ENCODE measurements around the gene LINGO3. TPM values are rescaled to one million over a fixed set of nuclear protein-coding genes. Genes with fewer than 3 reads are reported as not detected.
"Not testable (repeated sequence)": the region's sequence is repeated elsewhere in the genome, so short reads cannot be mapped to it uniquely, and the experiment has no call there.

The LINGO3 gene
- total RNA-seq, 1 donor: not detected

- TF ChIP-seq CTCF (IDR thresholded peaks at IDR 0.05; ENCODE audit: insufficient read depth, low read length): no peak
- DNase-seq (ENCODE audit: low read depth): no peak
- no peak overlapping the region for H3K4me3 ChIP-seq (ENCODE audit: low read depth, low read length)
Observed at GRCh38 chr19:2352121-2352520, 44.2 kb upstream of the LINGO3 start.

- TF ChIP-seq CTCF (IDR thresholded peaks at IDR 0.05; ENCODE audit: insufficient read depth, low read length): no peak
- DNase-seq (ENCODE audit: low read depth): no peak
Observed at GRCh38 chr19:2351591-2351990, 43.6 kb upstream of the LINGO3 start.

GRCh38 chr19:2350656-2351055 is 42.7 kb upstream of the LINGO3 start:
- DNase-seq (ENCODE audit: low read depth): no peak
- no peak overlapping the region for H3K4me3 ChIP-seq (ENCODE audit: low read depth, low read length)
- no peak for TF ChIP-seq CTCF (IDR thresholded peaks at IDR 0.05; ENCODE audit: insufficient read depth, low read length)

More at GRCh38 chr19:2351591-2351990, 43.6 kb upstream of the LINGO3 start:
- H3K4me3 ChIP-seq (ENCODE audit: low read depth, low read length): no peak overlapping the region

GRCh38 chr19:2349818-2350217 is 41.9 kb upstream of the LINGO3 start:
- H3K4me3 ChIP-seq (ENCODE audit: low read depth, low read length); DNase-seq (ENCODE audit: low read depth): not testable (repeated sequence)

- no peak for TF ChIP-seq CTCF (IDR thresholded peaks at IDR 0.05; ENCODE audit: insufficient read depth, low read length)
- H3K4me3 ChIP-seq (ENCODE audit: low read depth, low read length): no peak overlapping the region
- DNase-seq (ENCODE audit: low read depth): peak; percentile 33
Observed at GRCh38 chr19:2345794-2346663, 38.1 kb upstream of the LINGO3 start.

GRCh38 chr19:2345076-2345475 is 37.1 kb upstream of the LINGO3 start:
- no peak for TF ChIP-seq CTCF (IDR thresholded peaks at IDR 0.05; ENCODE audit: insufficient read depth, low read length)
- DNase-seq (ENCODE audit: low read depth): no peak
- H3K4me3 ChIP-seq (ENCODE audit: low read depth, low read length): no peak overlapping the region

GRCh38 chr19:2344381-2344870 is 36.5 kb upstream of the LINGO3 start:
- H3K4me3 ChIP-seq (ENCODE audit: low read depth, low read length): no peak overlapping the region
- DNase-seq (ENCODE audit: low read depth): no peak
- no peak for TF ChIP-seq CTCF (IDR thresholded peaks at IDR 0.05; ENCODE audit: insufficient read depth, low read length)
